Activated naive CD4-positive, alpha-beta T cell treated with anti-CD3 and anti-CD28 coated beads, Interleukin-2, amount 50 U/mL, for 24 hours (primary cell): ENCODE data around the gene TBC1D9B.
"Not testable (repeated sequence)": the region's sequence is repeated elsewhere in the genome, so short reads cannot be mapped to it uniquely, and the experiment has no call there.

Source experiments
- H3K27ac Mint-ChIP-seq: one replicate; pipeline ENCODE4 v1.8.0; 2021; ENCODE audit warnings: mild to moderate bottlenecking, mixed read lengths
- H3K27me3 Mint-ChIP-seq: one replicate; pipeline ENCODE4 v1.8.0; 2021; ENCODE audit warnings: mixed read lengths
- H3K36me3 Mint-ChIP-seq: one replicate; pipeline ENCODE4 v1.8.0; 2021; ENCODE audit warnings: mixed read lengths
- H3K4me1 Mint-ChIP-seq: one replicate; pipeline ENCODE4 v1.8.0; 2021; ENCODE audit warnings: mixed read lengths
- H3K4me3 Mint-ChIP-seq: one replicate; pipeline ENCODE4 v1.8.0; 2021; ENCODE audit warnings: mild to moderate bottlenecking, mixed read lengths
- H3K9me3 Mint-ChIP-seq: one replicate; pipeline ENCODE4 v1.8.0; 2021; ENCODE audit warnings: mixed read lengths

The TBC1D9B gene

DNA sequence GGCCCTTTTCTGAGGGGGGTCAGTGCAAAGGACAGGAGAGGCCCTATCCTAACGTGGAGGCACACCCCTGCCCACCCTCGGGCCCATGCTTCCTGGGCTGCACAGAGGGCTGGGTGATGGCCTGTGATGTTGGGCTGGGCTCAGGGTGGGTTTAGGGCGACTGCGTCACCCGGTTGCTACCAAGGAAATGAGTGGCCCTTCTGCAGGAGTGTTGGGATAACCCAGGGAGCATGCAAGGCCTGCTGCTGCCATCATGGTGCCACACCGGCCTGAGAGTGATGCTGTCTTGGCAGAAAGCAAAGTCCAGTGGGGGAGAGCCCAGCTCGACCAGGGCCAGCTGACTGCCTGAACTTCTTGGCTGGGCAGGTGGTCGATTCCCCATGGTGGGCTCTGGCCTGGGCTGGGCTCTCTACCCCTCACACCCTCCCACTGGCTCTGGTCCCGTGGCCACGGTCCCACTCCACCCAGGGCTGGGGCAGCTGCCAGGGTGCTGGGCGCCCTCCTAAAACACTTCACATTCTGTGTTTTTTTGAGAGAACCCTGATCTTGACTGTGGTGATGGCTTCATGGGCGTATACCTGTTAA lies 27.5 kb downstream of the TBC1D9B start:
- Mint-ChIP-seq H3K36me3 (peaks cover 22% of the 10 kb centered on the region), H3K9me3 (peaks cover 6% of the 10 kb centered on the region), H3K27me3 (no peaks in the 10 kb centered on the region), H3K4me1 (no peaks in the 10 kb centered on the region), H3K4me3 (no peak overlapping the region), H3K27ac (no peak overlapping the region)

DNA sequence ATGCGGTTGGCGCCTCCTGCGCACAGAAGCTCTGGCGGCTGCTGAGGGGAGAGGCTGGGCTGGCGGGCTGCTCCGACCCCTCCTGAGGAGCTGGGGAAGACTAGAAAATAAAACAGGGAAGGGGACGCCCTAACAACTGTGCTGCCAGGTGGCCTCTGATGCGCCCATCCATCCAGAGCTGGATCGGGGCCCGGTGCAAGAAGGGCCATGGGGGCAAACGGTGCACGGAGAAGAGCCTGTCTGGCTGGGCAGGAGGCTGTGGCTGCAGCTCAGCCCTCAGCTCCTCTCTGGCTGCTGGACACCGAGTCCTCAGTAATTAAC lies 28.0 kb downstream of the TBC1D9B start:
- H3K36me3 Mint-ChIP-seq: peaks cover 18% of the 10 kb centered on the region

DNA sequence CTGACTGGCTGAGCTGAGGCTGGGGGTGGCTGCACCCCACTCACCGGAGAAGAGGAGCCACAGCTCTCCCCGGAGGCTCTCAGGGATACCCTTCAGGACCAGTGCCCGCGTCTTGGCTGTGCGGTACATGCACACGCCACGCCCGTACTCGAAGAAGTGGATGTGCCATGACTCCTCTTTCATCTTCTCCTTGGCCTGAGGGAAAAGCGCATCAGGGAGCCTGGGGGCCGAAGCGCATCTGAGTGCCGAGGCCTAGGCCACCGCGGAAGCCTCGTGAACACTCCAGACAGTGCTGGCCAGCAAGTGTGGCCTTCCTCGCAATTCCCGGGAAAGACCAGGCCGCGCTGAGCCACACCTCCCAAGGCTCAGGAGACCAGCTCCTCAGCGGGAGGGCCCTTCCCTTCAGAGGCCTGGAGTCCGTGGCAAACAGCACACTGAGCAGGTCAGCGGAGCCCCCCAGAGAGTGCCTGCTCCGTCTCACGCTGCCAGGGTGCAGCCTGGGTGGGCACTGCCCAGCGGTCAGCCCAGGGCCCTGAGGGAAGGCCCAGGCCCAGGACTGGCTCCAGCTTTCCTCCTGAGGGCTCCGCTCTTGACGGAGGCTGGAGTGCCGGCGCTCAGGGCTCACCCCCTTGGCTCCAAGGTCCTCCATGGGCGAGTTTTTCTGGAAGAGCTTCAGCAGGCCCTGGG lies 28.6 kb downstream of the TBC1D9B start:
- Mint-ChIP-seq H3K9me3 (peaks cover 6% of the 10 kb centered on the region), H3K27ac (no peak overlapping the region), H3K36me3 (peaks cover 13% of the 10 kb centered on the region), H3K27me3 (no peaks in the 10 kb centered on the region), H3K4me1 (no peaks in the 10 kb centered on the region), H3K4me3 (no peak overlapping the region)

More for the DNA sequence above, 28.0 kb downstream of the TBC1D9B start:
- no peak overlapping the region for H3K4me3 Mint-ChIP-seq
- H3K27me3 Mint-ChIP-seq: no peaks in the 10 kb centered on the region
- no peaks in the 10 kb centered on the region for H3K4me1 Mint-ChIP-seq
- H3K9me3 Mint-ChIP-seq: peaks cover 6% of the 10 kb centered on the region
- H3K27ac Mint-ChIP-seq: no peak overlapping the region

DNA sequence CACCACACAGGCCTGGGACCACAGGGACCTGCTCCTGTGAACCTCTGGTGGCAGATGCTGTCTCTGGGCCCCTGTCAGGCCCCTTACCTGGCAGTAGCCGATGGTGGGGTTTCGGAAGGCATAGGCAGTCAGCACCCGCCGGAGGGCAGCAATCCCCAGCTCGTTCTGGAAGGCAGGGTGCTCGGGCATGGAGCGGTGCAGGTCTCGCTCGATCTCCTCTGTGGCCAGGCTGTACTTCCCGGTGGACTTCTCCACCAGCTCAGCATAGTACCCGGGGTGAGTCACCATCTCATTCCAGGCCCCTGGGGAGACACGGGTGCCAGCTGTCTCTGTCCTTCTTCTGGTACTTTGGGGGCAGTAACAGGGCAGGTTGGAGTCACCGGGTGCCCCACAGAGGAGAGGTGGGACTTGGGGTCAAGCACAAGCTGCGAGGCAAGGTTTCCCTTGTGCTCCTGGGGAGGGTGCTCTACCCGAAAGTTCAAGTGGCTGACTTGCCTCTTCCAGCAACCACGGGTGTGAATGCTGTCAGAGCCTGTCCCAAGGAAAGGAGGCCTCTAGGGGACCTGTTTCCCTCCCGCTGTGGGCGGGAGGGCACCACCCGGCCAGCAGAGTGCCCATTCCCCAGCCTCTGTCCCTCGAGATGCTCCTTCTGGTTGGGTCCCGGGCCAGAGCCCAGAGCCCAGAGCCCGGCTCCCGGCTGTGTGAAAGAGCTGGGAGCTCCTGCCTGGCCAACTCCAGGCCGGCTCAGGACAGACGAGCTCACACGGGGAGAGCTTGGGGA lies 29.3 kb downstream of the TBC1D9B start:
- Mint-ChIP-seq H3K27ac (no peak overlapping the region), H3K4me1 (no peaks in the 10 kb centered on the region), H3K36me3 (peaks cover 6% of the 10 kb centered on the region), H3K9me3 (peaks cover 4% of the 10 kb centered on the region), H3K27me3 (no peaks in the 10 kb centered on the region), H3K4me3 (no peak overlapping the region)

DNA sequence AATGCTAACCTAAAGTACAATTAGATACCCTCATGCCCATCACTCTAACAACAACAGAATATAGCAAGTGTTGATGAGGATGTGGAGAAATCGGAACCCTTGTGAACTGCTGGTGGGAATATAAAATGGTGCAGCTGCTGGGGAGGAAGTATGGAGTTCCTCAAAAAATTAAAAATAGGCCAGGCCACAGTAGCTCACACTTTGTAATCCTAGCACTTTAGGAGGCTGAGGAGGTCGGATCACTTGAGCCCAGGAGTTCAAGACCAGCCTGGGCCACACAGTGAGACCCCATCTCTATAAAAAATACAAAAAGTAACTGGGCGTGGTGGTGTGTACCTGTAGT lies 31.1 kb downstream of the TBC1D9B start:
- Mint-ChIP-seq H3K4me1 (no peaks in the 10 kb centered on the region), H3K9me3 (no peaks in the 10 kb centered on the region), H3K27ac (no peak overlapping the region), H3K4me3 (no peak overlapping the region), H3K36me3 (peaks cover 3% of the 10 kb centered on the region), H3K27me3 (no peaks in the 10 kb centered on the region)

DNA sequence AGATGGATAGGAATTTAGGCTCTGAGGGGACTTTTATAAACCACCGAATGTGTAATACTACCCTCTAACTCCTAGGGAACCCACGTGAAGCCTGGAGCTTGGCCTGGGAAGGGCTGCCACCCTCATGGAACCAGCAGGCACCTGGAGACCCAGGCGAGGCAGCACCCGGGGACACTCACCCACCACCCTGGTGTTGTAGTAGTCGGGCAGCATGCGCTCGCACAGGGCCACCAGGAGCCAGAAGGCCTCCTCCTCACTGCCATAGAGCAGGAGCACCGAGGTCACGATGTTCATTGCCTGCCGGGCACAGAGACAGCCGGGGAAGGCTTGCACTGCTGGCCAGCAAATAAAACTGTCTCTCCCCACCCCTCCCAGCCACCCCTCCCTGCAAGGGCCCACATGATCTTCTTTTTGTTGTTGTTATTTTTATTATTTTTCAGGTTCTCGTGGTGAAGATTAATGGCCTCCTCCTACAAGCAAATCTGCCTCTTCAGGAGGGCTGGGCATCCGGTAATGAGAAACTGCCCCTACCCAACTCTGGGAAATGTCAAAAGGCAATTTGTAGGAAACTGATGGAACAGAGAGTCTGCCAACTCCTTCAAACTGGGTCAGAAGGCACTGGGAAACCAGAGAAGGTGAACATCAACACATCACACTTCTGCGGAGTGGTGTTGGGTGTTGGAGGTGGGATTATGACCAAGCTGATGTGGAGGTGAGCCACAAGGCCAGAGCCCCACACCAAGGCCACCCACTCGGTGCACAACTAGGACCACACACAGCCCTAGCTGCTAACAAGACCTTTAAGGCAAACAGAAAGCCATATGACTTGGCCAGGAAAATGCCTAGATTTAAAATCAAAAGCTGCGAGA lies 31.7 kb downstream of the TBC1D9B start:
- no peaks in the 10 kb centered on the region for H3K9me3 Mint-ChIP-seq
- H3K4me3 Mint-ChIP-seq: no peak overlapping the region
- H3K27me3 Mint-ChIP-seq: no peaks in the 10 kb centered on the region
- peaks cover 5% of the 10 kb centered on the region for H3K36me3 Mint-ChIP-seq
- no peaks in the 10 kb centered on the region for H3K4me1 Mint-ChIP-seq
- H3K27ac Mint-ChIP-seq: no peak overlapping the region

DNA sequence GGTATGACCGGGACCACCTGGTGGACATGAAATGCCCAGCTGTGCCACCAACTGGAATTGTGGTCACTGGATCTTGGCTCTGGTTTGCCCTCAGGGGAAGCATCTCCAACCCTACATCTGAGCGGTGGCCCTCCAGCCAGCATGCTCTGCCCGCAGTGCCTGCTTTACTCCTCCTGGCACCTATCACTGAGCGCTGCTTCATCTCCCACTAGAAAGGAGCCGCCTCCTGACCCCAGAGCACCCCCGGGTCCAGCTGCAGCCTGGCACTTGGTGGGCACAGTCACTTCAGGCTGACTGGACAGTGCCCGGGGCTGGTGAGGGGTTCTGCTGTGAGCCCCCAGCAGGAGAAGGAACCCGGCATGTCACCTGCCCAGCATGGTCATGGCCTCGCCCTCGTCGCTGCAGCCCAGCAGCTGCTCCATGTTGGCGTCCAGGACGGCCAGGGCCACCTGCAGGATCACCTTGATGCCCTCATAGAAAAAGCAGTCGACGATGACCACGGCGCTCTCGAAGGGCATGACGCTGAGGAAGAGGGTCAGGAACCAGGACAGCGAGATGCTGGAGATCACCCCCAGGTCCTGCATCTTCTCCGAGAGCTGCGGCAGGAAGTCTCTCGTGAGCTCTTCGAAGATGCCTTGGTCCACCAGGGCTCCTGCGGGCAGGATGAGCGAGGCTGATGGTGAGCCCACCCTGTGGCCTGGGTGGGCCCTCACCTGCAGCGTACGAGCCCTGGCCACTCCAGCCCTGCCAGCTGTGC lies 33.0 kb downstream of the TBC1D9B start:
- Mint-ChIP-seq H3K27ac (no peak overlapping the region), H3K36me3 (peaks cover 5% of the 10 kb centered on the region), H3K4me3 (no peak overlapping the region), H3K4me1 (no peaks in the 10 kb centered on the region), H3K27me3 (no peaks in the 10 kb centered on the region), H3K9me3 (no peaks in the 10 kb centered on the region)

DNA sequence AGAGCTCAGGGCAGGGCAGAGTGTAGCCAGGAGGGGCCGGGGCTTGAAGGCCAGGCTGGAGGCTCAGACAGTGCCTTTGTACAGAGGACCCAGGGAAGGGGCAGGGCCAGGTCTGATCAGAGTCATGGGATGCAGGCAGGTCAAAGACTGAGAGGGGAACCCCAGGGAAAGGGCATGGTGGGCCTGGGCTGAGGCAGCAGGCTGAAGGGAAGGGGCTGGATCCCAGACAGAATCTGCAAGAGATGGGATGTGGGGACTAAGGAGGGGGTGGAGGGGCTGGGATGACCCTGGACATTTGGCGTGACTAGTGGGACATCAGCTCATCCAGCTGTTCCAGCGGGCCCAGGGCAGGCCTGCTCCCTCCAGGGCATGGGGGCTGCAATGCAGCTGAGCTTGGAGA lies 33.6 kb downstream of the TBC1D9B start:
- no peak overlapping the region for H3K4me3 Mint-ChIP-seq
- H3K36me3 Mint-ChIP-seq: peaks cover 5% of the 10 kb centered on the region
- no peaks in the 10 kb centered on the region for H3K9me3 Mint-ChIP-seq
- H3K27ac Mint-ChIP-seq: no peak overlapping the region
- no peaks in the 10 kb centered on the region for H3K4me1 Mint-ChIP-seq
- H3K27me3 Mint-ChIP-seq: no peaks in the 10 kb centered on the region

DNA sequence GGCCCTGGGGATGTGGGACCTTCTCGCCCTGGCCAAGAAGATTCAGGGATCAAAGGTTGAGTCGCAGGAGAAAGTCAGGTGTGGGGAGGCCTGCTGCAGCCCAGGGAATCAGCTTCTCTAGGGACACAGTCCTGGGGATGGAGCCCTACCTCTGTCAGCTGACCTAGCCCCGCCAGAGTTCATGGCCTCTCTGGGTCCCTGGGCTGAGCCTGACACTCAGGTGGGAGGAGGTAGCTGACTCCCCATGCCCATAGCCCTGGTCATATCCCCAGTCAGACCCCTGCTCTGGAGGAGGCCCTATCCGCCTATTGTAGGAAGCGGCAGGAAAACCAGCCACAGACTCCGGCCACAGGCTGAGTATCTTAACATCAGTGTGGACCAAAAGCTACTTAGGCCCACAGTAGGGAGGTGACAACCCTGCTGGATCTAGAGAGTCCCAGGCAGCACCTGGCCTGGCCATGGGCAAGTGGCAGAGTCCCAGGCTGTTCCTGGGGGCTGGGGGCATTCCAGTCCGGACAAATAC lies 34.0 kb downstream of the TBC1D9B start:
- Mint-ChIP-seq H3K4me3 (no peak overlapping the region), H3K9me3 (no peaks in the 10 kb centered on the region), H3K36me3 (peaks cover 5% of the 10 kb centered on the region), H3K27me3 (no peaks in the 10 kb centered on the region), H3K4me1 (no peaks in the 10 kb centered on the region), H3K27ac (no peak overlapping the region)

DNA sequence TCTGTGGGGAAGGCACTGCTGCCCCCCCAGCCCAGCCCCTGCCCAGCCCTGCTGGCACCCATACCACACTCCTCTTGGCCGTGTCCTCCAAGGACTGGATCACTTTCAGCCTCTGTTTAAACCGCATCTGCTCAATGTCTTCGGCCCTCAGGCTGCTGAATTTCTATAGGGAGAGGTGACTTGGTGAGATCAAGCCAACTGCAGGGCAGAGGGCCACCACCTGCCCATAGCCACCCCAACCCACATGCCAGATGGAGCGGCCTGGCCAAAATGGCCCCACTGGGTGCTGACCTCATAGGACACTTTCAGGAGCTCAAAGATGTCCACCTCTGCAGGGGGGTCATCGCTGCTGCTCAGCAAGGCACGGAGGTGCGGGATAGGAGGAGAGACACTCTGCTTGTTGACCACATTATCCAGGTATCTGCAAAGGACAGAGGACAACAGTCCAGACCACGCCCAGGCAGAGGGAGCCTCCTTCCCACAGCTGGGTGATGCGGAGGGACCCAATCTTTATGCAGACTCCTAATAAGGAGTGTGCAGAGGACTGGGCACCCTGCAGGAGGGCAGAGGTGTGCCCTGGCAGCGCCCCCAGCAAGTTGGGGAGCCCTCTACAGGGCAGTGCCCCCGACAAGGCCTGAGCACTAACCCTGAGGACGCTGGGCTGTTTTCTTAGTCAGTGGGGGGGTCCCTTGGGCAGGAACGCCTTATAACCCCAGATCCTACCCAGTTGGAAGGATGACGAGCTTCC lies 34.7 kb downstream of the TBC1D9B start:
- H3K4me3 Mint-ChIP-seq: no peak overlapping the region
- H3K4me1 Mint-ChIP-seq: no peaks in the 10 kb centered on the region
- H3K27me3 Mint-ChIP-seq: no peaks in the 10 kb centered on the region
- H3K27ac Mint-ChIP-seq: no peak overlapping the region
- H3K36me3 Mint-ChIP-seq: peaks cover 5% of the 10 kb centered on the region
- H3K9me3 Mint-ChIP-seq: no peaks in the 10 kb centered on the region

DNA sequence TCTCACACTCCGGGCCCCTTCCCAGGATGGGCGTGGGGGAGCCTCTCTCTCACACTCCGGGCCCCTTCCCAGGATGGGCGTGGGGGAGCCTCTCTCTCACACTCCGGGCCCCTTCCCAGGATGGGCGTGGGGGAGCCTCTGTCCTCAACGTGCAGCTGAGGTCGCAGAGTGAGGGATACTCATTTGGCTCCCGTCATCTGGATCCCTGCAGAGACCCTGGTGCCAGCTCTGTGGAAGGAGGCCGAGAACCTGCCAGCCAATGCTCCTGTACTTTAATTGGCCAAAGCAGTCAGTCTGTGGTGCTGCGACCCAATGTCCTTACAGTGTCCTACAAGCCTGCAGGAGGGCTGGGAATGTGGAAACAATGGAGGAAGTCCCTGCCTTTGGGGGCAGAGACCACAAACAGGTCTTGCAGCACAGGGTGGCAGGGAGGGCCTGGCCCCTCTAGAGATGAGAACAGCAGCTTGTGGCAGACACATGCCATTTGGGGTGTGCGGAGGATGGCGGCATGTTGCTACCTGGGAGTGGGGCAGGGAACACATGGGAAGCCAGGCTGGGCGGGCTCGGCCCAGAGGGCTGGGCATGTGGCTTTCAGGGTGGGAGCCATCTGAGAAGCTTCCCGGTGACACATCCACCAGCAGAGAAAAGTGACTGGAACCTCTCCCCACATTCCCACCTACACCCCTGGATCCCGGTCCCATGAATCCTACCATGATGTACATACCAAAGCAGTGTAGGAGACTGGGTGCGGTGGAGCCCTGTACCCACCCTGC lies 35.5 kb downstream of the TBC1D9B start:
- no peaks in the 10 kb centered on the region for H3K9me3 Mint-ChIP-seq
- no peaks in the 10 kb centered on the region for H3K27me3 Mint-ChIP-seq
- H3K4me1 Mint-ChIP-seq: no peaks in the 10 kb centered on the region
- H3K36me3 Mint-ChIP-seq: peaks cover 2% of the 10 kb centered on the region
- no peak overlapping the region for H3K27ac Mint-ChIP-seq
- no peak overlapping the region for H3K4me3 Mint-ChIP-seq

DNA sequence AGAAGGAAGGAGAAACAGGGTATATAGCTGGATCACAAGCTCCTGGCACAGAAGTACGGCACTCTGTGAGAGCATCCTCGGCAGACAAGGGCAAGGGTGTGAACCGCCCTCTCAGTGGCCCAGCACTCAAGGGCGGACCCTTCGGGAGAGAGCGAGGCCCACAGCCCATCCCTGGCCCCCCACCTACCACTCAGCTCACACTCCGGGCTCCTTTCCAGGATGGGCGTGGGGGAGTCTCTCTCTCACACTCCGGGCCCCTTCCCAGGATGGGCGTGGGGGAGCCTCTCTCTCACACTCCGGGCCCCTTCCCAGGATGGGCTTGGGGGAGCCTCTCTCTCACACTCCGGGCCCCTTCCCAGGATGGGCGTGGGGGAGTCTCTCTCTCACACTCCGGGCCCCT lies 36.2 kb downstream of the TBC1D9B start:
- H3K4me1 Mint-ChIP-seq, H3K27me3 Mint-ChIP-seq, H3K27ac Mint-ChIP-seq, H3K4me3 Mint-ChIP-seq, H3K36me3 Mint-ChIP-seq, H3K9me3 Mint-ChIP-seq: not testable (repeated sequence)

DNA sequence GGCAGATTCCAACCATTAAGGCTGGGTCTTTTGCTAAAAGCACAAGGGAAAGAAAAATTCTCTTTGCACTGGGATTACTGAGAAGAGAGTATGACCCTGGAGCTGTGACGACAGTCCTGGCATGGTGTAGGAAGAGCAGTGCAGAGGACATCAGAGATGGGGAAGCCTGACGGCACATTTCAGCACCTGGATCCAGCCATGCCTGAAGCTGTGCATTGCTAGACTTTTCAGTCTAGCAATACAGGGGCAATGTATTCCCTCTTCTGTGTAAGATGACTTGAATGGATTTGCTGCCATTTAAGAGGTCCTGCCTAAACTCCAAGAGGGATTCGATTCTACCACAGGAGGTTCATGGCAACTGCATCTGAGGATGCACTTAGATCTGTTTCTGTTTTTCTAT lies 36.7 kb downstream of the TBC1D9B start:
- no peaks in the 10 kb centered on the region for H3K9me3 Mint-ChIP-seq
- H3K27me3 Mint-ChIP-seq: no peaks in the 10 kb centered on the region
- H3K4me1 Mint-ChIP-seq: peaks cover 4% of the 10 kb centered on the region
- H3K27ac Mint-ChIP-seq: no peak overlapping the region
- no peak overlapping the region for H3K4me3 Mint-ChIP-seq
- H3K36me3 Mint-ChIP-seq: peaks cover 2% of the 10 kb centered on the region

DNA sequence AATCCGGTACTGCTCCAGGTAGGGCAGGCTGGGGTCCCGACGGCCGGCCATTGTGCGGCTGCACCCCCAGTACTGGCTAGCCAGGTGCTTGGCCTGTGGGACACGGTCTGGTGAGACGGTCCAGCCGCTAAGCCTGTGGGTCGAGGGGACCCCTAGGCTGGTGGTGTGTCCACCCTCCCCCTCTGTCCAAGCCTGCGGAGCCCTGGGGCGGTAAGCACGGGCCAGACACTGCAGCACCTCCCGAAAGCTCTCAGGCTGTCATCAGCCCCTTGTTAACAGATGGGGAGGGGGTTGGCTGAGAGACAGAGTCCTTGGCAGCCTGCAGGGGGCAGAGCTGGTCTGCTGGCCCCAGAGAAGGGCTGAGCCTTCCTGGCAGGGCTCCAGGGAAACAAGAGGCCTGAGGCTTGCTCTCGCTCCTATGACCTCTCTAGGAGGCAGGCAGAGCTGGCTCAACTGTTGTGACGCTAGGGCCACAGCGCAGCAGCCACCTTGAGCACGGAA lies 37.2 kb downstream of the TBC1D9B start:
- no peaks in the 10 kb centered on the region for H3K27me3 Mint-ChIP-seq
- H3K9me3 Mint-ChIP-seq: no peaks in the 10 kb centered on the region
- no peak overlapping the region for H3K4me3 Mint-ChIP-seq
- peaks cover 4% of the 10 kb centered on the region for H3K4me1 Mint-ChIP-seq
- H3K36me3 Mint-ChIP-seq: peaks cover 2% of the 10 kb centered on the region
- no peak overlapping the region for H3K27ac Mint-ChIP-seq
